NCI-H2227 treated with DMSO at 0.1 percent for 48 hours (cell line): Measurements from ENCODE around the gene BCAS3.

ENCODE experiments used
- DNase-seq: peaks from one replicate; lab custom pipeline; 2025; lab: John Stamatoyannopoulos, UW

Gene BCAS3

DNA sequence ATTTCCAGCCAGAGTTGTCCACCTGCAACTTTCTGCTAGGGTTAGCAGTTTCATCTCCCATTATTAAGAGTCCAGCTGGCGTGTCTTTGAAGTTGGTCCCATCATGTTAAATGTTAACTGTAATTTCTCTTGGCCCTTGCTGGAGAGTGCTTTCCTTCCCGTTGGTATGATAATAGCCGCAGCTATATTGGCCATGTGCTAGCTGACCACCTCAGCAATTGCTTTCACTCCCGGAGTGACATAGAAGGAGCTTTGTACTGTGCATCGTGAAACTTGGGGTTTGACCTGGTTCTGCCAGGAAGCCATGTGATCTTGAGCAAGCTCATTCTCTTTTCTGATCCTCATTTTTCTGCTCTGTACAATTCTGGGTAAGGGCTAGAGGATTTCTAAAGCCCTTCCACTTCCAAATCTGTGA lies 641.0 kb downstream of the BCAS3 start:
- peak; percentile 24 for DNase-seq

GRCh38 chr17:61321344-61321743 lies 643.7 kb downstream of the BCAS3 start:
- DNase-seq: no peak

DNA sequence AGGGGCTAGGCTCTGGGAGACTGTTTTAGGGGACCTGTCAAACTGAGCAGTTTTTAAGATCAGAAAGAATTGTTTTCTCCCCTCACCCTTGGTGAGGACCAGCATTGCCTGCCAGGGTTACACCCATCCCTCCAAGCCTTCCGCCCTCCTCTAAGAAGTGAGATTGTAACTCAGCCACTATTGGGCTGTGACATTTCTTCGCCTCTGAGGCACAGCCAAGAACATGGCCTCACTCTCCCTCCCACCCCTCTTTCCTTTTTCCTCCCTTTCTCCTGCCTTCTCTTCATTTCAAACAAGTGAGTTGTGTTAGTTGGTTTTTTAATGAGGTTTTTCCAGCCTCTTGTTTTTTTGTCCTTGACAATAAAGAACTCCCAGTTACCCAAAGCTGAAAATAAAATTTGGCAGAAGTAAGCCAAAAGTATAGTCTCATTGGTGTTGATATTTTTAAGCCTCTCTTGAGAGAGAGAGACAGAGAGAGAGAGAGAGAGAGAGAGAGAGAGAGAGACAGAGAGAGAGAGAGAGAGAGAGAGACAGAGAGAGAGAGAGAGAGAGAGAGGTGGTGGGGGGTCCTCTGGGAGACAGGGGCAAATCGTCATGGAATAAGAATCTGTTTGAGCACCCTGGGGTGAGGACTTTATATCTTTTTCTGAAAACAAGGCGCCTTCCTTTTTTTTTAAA lies 644.8 kb downstream of the BCAS3 start:
- no peak for DNase-seq

GRCh38 chr17:61323003-61323908 lies 645.6 kb downstream of the BCAS3 start:
- no peak for DNase-seq

- DNase-seq: no peak
Observed at GRCh38 chr17:61323909-61324868, 646.5 kb downstream of the BCAS3 start.

DNA sequence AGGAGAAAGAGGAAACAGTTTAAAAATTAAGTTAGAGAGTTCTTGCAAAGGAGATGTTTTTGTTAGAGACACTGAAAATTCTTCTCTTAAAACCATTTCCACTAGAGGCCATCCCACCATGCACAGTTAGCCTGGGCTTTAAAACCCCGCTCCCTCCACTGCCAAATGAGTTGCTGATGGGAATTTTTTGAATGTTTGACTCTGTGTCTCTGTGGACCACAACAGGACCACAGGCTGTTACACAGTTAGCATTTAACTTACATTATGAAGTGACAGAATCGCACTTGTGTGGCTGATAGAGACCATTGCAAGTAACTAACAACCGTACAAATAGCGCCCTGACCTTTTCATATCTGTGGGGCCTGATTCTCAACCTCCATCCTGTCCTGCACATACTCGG lies 647.3 kb downstream of the BCAS3 start:
- DNase-seq: no peak

DNA sequence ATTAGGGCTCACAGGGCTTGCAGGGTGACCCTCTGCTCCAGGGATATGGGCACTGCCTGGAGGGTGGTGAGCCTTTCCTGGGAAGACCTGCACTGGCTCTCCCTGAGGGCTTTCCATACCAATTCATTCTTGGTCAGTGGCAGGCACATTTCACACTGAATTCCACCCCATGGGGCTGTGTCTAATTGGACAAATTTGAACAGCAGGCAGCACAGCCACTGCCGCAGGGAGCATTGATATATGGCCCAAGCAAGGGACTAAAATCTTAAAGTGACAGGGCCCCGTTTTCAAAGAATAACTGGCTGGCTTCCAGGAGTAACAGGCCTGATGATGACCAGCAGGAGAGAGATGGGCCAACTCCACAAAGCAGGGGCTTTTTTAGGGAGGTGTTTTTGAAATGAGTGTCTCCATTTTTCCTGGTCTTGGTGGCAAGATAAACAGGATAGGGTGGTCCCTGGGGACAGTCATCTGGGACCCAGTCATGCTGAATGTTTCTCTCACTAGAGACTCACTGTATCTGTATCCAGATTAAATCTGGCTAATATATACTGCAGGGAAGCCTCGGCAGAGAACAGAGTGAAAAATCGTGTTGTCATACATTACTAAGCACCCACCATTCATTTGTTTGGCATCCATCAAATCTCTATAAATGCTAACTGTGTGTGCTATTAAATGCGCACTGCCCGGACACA lies 647.9 kb downstream of the BCAS3 start:
- no peak for DNase-seq

DNA sequence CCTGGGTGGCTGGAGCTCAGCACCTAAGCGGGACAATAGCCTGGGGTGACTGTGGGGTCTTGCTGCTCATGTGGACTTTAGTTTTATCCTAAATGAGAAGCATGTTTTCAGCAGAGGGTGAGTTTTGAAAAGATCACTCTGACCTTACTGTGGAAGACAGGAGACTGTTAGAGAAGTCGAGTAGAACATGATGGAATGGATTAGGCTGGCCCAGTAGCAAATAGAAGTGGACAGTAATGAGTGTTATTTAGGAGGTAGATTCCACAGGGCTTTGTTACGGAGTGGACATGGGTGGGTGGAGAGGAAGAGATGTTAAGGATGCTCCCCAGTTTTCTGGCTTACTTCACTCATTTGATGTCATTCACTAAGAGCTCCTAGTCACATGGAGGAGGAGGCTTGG lies 648.7 kb downstream of the BCAS3 start:
- no peak for DNase-seq

DNA sequence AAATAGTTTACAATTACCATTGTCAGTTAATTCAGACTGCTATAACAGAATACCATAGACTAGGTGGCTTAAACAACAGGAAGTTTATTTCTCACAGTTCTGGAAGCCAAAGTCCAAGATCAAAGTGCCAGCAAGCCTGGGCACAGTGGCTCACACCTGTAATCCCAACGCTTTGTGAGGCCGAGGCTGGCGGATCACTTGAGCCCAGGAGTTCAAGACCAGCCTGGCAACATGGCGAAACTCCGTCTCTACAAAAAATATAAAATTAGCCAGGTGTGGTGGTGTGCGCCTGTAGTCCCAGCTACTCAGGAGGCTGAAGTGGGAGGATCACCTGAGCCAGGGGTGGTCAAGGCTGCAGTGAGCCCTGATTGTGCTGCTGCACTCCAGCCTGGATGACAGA lies 650.7 kb downstream of the BCAS3 start:
- no peak for DNase-seq

DNA sequence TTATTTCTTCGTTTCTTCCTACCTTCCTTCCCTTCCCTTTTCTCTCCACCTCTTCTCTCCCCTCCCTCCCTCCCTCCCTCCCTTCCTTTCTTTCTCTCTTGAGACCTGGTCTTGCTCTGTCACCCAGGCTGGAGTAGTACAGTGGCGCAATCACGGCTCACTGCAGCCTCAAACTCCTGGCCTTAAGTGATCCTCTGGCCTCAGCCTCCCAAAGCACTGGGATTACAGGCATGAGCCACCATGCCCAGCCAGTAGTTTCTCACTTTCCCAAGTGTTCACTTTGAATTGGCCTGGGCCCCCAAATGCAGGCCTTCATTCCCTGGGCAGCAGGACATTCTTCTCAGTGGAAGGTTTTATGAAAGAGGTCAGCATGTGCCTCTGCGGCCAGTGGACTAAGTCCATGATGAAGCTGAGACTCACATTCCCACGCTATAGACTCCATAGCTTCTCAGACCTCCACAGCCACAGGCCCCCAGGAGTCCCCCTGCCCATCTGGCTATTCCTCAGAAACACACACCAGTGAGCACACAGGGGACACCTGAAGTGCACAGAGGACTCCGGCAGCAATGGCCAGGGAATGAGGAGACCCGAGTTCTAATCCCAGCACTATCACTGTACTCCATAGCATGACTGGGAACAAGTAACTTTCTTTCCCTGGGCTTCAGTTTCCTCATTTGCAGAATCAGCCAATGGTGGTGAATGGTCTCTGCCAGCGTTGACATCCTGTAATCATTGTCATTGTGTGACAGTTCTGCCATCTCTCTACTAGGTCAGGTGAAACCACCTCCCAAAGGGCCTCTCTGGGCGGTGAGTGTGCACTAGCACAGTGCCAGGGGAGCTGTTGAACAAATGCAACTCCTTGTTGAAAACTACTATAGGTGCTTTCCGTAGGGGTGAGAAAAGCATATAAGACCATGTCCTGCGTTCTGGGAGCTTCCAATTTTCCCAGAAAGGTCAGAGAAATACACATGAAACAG lies 652.8 kb downstream of the BCAS3 start:
- DNase-seq: no peak

DNA sequence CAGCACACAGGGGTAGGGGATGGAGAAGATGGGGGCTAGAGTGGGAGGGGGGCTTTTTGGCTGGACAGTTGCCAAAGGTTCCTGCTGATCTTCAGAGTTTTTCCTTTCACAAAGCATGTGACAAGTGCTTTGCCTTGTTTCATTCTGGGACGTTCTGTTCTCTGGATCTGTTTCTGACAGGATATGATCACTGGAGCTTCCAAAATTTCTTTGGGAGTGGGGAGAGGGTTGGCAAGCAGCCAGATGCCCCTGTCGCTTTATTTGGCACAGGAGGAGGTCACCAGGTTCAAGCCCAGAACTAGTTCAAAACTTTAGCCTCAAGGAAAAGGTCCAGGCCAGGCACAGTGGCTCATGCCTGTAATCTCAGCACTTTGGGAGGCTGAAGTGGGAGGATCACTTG lies 653.5 kb downstream of the BCAS3 start:
- no peak for DNase-seq

DNA sequence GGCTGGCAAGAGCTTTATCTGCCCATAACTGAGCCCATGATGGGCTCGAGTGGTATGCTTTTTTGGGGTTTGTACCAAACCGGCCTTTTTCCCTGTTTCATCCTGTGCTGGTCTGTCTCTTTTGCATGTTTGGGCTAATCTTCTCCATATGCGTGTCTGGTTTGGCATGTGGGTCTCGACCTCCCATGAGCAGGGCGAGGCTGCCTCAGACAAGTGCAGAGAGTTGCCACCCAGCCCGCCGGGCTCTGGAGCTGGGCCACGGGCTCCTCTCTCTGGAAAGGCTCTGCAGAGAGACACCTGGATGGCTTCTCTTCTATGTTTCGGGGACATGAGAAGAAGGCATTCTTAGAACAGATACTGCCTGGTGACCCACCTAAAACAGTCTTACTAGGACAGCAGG lies 654.2 kb downstream of the BCAS3 start:
- DNase-seq: no peak

GRCh38 chr17:61333136-61333535 lies 655.5 kb downstream of the BCAS3 start:
- no peak for DNase-seq

- no peak for DNase-seq
Observed at GRCh38 chr17:61334673-61335072, 657.0 kb downstream of the BCAS3 start.

DNA sequence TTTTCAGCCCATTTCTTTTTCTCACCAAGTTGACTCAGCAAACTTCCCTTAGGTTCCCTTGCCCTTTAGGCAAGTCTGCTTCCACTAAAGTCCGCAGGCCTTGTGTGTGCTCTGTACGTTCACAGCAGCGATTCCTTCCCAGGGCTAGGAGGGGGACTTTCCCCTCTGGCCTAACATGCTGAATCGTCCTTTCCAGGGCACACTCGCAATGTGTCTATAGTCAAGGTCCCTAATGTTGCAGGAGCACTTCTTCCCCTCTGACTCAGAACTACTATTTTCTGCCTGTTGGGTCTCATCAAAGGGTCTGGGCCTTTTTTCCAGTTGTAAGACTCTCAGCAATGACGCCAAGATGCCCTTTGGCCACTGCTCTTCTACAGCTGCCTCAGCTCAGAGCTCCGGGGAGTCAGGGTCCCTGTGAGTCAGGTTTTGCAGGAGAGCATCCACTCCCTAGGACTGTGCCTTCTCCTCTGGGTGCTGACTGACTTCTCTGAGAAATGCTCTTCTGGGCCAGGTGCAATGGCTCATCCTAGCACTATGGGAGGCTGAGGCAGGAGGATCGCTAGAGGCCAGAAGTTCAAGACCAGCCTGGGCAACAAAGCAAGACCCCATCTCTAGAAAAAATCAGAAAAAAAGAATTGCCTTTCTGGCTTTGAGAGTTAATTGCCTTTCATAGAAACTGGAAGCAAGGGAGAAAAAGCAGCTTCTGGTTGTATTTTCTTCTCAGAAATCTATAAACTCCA lies 657.6 kb downstream of the BCAS3 start:
- DNase-seq: no peak

- no peak for DNase-seq
Observed at GRCh38 chr17:61335845-61336655, 658.4 kb downstream of the BCAS3 start.

- DNase-seq: no peak
Observed at GRCh38 chr17:61337290-61337689, 659.6 kb downstream of the BCAS3 start.

GRCh38 chr17:61338000-61338798 lies 660.5 kb downstream of the BCAS3 start:
- no peak for DNase-seq
